Activated T-cell treated with anti-CD3 and anti-CD28 coated beads, Interleukin-2, amount 50 U/mL, for 24 hours (primary cell): ENCODE data around the gene FAM184B.
"Not testable (repeated sequence)": the region's sequence is repeated elsewhere in the genome, so short reads cannot be mapped to it uniquely, and the experiment has no call there.

Experiments
- DNase-seq: peaks from one replicate; pipeline ENCODE4 v3.0.0-alpha.2; 2020
- H3K27ac Mint-ChIP-seq: 2 replicates; pipeline ENCODE4 v1.8.0; 2020; ENCODE audit warnings: mild to moderate bottlenecking, mixed read lengths
- H3K27me3 Mint-ChIP-seq: 2 replicates; pipeline ENCODE4 v1.8.0; 2020; ENCODE audit warnings: mixed read lengths
- H3K36me3 Mint-ChIP-seq: 2 replicates; pipeline ENCODE4 v1.8.0; 2020; ENCODE audit warnings: low read depth, mixed read lengths
- H3K4me1 Mint-ChIP-seq: 2 replicates; pipeline ENCODE4 v1.8.0; 2020; ENCODE audit warnings: low read depth, mixed read lengths
- H3K4me3 Mint-ChIP-seq: 2 replicates; pipeline ENCODE4 v1.8.0; 2020; ENCODE audit warnings: mild to moderate bottlenecking, moderate library complexity, mixed read lengths
- H3K9me3 Mint-ChIP-seq: 2 replicates; pipeline ENCODE4 v1.8.0; 2020; ENCODE audit warnings: mixed read lengths

Gene FAM184B

GRCh38 chr4:17664755-17665154, 116.7 kb downstream of the FAM184B start:
- Mint-ChIP-seq H3K9me3 (no peaks in the 10 kb centered on the region), H3K27ac (no peak overlapping the region), H3K36me3 (no peaks in the 10 kb centered on the region), H3K27me3 (peaks cover 7% of the 10 kb centered on the region), H3K4me3 (no peak overlapping the region), H3K4me1 (peaks cover 7% of the 10 kb centered on the region)
- no peak for DNase-seq

DNA sequence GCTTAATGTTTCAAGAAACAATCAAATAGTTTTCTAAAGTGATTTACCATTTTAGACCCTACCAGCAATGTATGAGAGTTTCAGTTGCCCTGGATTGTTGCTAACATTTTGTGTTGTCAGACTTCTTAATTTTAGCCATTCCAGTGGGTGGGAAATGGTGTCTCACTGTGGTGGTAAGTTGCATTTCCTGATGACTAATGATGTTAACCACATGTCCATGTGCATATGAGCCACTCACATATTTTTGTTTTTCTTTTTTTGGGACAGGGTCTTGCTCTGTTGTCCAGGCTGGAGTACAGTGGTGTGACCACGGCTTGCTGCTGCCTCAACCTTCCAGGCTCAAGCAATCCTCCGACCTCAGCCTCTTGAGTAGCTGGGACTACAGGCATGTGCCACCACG, 118.7 kb downstream of the FAM184B start:
- Mint-ChIP-seq H3K27me3 (peaks cover under 1% of the 10 kb centered on the region), H3K36me3 (no peaks in the 10 kb centered on the region), H3K4me1 (peaks cover 7% of the 10 kb centered on the region), H3K9me3 (no peaks in the 10 kb centered on the region), H3K4me3 (no peak overlapping the region), H3K27ac (no peak overlapping the region)
- DNase-seq = no peak

GRCh38 chr4:17659196-17659595, 122.2 kb downstream of the FAM184B start:
- H3K36me3 Mint-ChIP-seq, H3K27ac Mint-ChIP-seq, DNase-seq, H3K27me3 Mint-ChIP-seq, H3K4me3 Mint-ChIP-seq, H3K4me1 Mint-ChIP-seq, H3K9me3 Mint-ChIP-seq: not testable (repeated sequence)

DNA sequence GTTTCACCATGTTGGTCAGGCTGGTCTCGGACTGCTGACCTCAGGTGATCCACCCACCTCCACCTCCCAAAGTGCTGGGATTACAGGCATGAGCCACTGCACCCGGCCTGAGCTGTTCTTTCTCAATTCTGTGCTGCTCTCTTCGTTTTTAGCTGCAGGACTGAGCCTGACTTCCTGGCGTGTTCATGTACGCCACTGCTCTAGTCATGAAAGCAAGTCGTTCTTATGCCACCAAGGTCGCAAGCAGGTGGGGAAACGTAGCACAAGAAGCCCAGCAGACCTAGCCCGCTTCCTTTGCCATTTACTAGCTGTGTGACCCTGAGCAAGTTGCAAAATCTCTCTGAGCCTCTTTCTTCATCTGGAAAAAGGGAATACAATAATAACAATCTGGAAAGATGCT, 123.6 kb downstream of the FAM184B start:
- no peak for DNase-seq
- Mint-ChIP-seq H3K36me3 (no peaks in the 10 kb centered on the region), H3K4me1 (no peaks in the 10 kb centered on the region), H3K27me3 (no peaks in the 10 kb centered on the region), H3K27ac (no peak overlapping the region), H3K4me3 (no peak overlapping the region), H3K9me3 (no peaks in the 10 kb centered on the region)

- no peak overlapping the region for H3K4me3 Mint-ChIP-seq
- DNase-seq = no peak
- no peaks in the 10 kb centered on the region for H3K27me3 Mint-ChIP-seq
- no peaks in the 10 kb centered on the region for H3K36me3 Mint-ChIP-seq
- no peaks in the 10 kb centered on the region for H3K4me1 Mint-ChIP-seq
- no peaks in the 10 kb centered on the region for H3K9me3 Mint-ChIP-seq
- H3K27ac Mint-ChIP-seq = no peak overlapping the region
Measured at GRCh38 chr4:17657090-17657489, 124.3 kb downstream of the FAM184B start.

GRCh38 chr4:17654701-17655100, 126.7 kb downstream of the FAM184B start:
- Mint-ChIP-seq H3K36me3 (no peaks in the 10 kb centered on the region), H3K4me1 (peaks cover 8% of the 10 kb centered on the region), H3K4me3 (no peak overlapping the region), H3K27ac (no peak overlapping the region), H3K9me3 (no peaks in the 10 kb centered on the region), H3K27me3 (no peaks in the 10 kb centered on the region)
- no peak for DNase-seq

GRCh38 chr4:17650406-17650805, 131.0 kb downstream of the FAM184B start:
- Mint-ChIP-seq H3K4me3 (no peak overlapping the region), H3K9me3 (no peaks in the 10 kb centered on the region), H3K36me3 (no peaks in the 10 kb centered on the region), H3K4me1 (peaks cover 8% of the 10 kb centered on the region), H3K27me3 (peaks cover 2% of the 10 kb centered on the region), H3K27ac (no peak overlapping the region)
- no peak for DNase-seq

DNA sequence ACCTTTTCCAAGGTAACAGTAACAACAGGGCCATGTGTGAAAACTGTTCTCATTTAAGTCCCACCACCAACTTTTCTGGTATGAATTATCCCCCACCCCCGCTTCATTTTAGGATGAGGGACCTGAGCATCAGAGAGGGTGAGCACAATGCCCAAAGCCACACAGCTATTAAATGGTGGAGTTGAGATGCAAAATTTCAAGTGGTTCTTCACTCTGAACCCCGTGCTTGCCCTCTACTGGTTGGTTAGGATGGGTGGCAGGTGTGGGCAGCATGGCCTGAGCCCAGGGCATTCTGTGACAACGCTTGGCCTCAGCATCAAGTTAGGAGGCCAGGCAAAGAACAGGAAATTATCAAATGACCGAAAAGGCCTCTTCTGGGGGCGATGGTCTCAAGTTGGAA, 133.5 kb downstream of the FAM184B start:
- no peak overlapping the region for H3K27ac Mint-ChIP-seq
- peaks cover 2% of the 10 kb centered on the region for H3K27me3 Mint-ChIP-seq
- peaks cover 8% of the 10 kb centered on the region for H3K4me1 Mint-ChIP-seq
- no peak overlapping the region for H3K4me3 Mint-ChIP-seq
- DNase-seq = no peak
- no peaks in the 10 kb centered on the region for H3K9me3 Mint-ChIP-seq
- peaks cover 6% of the 10 kb centered on the region for H3K36me3 Mint-ChIP-seq

GRCh38 chr4:17647176-17647806, 134.1 kb downstream of the FAM184B start:
- H3K27me3 Mint-ChIP-seq = peaks cover 2% of the 10 kb centered on the region
- no peaks in the 10 kb centered on the region for H3K9me3 Mint-ChIP-seq
- H3K27ac Mint-ChIP-seq = no peak overlapping the region
- peaks cover 12% of the 10 kb centered on the region for H3K36me3 Mint-ChIP-seq
- DNase-seq = no peak
- peaks cover 8% of the 10 kb centered on the region for H3K4me1 Mint-ChIP-seq
- H3K4me3 Mint-ChIP-seq = no peak overlapping the region

DNA sequence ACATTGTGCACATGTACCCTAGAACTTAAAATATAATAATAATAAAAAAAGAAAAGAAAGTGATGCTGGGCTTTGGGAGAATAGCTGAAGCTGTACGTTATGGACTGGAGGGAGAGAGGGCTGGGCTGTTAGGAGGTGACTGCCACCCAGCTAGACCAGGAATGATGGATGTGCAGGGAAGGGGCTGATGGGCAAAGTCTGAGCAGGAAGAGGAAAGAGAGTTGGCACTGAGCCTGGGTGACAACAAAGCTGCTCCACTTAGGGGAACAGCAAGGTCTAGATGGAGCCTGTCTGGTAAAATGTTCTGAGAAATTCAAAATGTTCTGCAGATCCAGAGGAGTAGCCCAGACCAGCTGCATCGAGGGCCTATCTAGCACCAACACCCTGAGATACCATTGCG, 134.7 kb downstream of the FAM184B start:
- DNase-seq = no peak
- Mint-ChIP-seq H3K27ac (no peak overlapping the region), H3K27me3 (peaks cover 2% of the 10 kb centered on the region), H3K36me3 (peaks cover 13% of the 10 kb centered on the region), H3K4me1 (peaks cover 6% of the 10 kb centered on the region), H3K4me3 (no peak overlapping the region), H3K9me3 (no peaks in the 10 kb centered on the region)

DNA sequence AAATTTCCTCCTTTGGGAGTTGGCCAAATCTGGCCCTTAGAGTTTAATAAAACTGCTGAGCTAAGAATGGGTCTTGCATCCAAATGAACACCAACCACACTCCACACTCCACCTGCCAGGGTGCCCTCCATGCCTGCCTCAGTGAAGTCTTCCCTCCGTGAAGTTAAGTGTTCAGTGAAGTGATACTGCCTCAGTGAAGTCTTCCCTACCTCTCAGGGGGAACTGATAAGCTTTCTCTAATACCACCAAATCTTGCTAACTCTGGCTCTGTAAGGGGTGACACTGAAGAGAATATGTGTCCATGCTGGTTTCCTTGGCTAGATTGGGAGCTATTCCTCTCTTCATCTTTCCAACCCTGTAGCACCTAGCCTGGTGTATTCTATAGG, 139.0 kb downstream of the FAM184B start:
- no peaks in the 10 kb centered on the region for H3K4me1 Mint-ChIP-seq
- peak overlapping the region; percentile 37 for H3K27ac Mint-ChIP-seq
- H3K27me3 Mint-ChIP-seq = peaks cover 2% of the 10 kb centered on the region
- no peak overlapping the region for H3K4me3 Mint-ChIP-seq
- no peaks in the 10 kb centered on the region for H3K9me3 Mint-ChIP-seq
- H3K36me3 Mint-ChIP-seq = peaks cover 41% of the 10 kb centered on the region
- no peak for DNase-seq

DNA sequence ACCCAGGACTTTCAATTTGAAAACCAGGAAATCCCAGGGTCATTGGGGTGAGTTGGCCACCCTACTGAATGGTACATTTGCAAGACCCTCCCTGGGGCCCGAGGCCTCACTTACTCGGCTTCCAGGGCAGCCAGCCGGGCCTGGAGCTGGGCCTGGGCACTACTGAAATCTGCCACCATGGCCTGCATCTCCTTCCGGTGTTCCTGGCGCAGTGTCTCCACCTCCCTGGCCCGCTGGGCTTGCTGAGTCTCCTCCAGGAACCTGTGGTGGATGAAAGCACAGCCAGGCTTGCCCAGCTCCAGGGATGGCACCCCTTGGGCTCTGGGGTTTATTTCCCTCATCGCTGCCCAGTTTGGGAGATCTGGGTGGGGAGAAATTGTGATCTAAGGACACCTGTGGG, 142.3 kb downstream of the FAM184B start:
- H3K4me3 Mint-ChIP-seq = no peak overlapping the region
- DNase-seq = no peak
- H3K36me3 Mint-ChIP-seq = peaks cover 71% of the 10 kb centered on the region
- H3K27me3 Mint-ChIP-seq = no peaks in the 10 kb centered on the region
- H3K9me3 Mint-ChIP-seq = no peaks in the 10 kb centered on the region
- H3K4me1 Mint-ChIP-seq = no peaks in the 10 kb centered on the region
- H3K27ac Mint-ChIP-seq = peak overlapping the region; percentile 61

DNA sequence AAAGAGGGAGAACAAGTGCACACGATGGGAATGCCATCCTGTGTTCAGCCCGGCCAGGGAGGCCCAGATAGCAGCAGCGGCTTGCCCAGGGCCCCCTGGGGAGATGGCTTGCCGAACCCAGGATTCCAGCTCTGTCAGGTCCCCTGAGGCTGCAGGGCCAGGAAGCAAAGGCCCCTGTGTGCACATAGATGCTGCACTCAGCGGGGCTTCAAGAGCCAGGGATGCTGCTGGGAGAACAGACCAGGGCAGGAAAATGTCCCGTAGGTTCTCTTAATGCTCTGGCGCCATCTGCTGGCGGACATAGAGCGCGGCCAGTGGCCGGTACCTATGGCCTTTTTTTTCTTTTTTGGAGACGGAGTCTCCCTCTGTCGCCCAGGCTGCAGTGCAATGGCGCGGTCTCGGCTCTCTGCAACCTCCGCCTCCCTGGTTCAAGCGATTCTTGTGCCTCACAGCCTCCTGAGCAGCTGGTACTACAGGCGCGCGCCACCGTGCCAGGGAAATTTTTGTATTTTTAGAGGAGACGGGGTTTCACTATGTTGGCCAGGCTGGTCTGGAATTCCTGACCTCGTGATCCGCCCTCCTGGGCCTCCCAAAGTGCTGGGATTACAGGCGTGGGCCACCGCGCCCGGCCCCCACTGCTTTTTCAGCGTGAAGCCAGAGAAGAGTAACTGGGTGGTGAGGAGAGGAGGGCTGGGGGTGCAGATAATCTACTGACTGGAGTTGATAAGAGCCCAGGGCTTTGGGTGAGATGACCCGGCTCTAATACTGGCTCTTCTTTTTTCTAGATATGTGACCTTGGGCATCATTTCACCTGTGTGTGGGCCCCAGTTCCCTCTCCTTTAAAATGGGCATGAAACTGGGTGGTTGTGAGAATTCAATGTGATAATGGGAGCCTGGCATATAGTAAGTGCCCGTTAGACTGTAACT, 144.5 kb downstream of the FAM184B start:
- peak overlapping the region; percentile 33 for H3K27ac Mint-ChIP-seq
- H3K36me3 Mint-ChIP-seq = peaks cover 80% of the 10 kb centered on the region
- peak; percentile 80 for DNase-seq
- no peak overlapping the region for H3K4me3 Mint-ChIP-seq
- H3K27me3 Mint-ChIP-seq = no peaks in the 10 kb centered on the region
- no peaks in the 10 kb centered on the region for H3K4me1 Mint-ChIP-seq
- H3K9me3 Mint-ChIP-seq = no peaks in the 10 kb centered on the region

DNA sequence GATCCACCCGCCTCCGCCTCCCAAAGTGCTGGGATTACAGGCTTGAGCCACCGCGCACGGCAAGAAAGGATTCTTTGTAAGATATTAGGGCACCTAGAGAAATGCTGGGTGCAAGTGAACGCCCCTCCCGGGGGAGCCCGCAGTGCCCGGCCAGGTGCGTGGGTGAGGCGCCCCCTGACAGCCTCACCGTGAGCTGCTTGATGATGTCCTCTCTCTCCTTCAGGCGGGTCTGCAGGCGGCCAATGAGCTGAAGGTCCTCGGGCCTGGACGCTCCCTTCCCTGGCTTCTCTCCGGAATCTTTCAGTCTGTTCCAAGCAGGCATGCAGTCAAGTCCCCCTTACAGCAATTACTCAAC, 145.1 kb downstream of the FAM184B start:
- peaks cover 85% of the 10 kb centered on the region for H3K36me3 Mint-ChIP-seq
- no peak overlapping the region for H3K27ac Mint-ChIP-seq
- no peak overlapping the region for H3K4me3 Mint-ChIP-seq
- DNase-seq = no peak
- no peaks in the 10 kb centered on the region for H3K9me3 Mint-ChIP-seq
- no peaks in the 10 kb centered on the region for H3K4me1 Mint-ChIP-seq
- H3K27me3 Mint-ChIP-seq = no peaks in the 10 kb centered on the region

- no peak for DNase-seq
- Mint-ChIP-seq H3K4me3 (no peak overlapping the region), H3K4me1 (peaks cover 2% of the 10 kb centered on the region), H3K9me3 (no peaks in the 10 kb centered on the region), H3K27me3 (no peaks in the 10 kb centered on the region), H3K27ac (peak overlapping the region; percentile 28), H3K36me3 (peaks cover 91% of the 10 kb centered on the region)
Measured at GRCh38 chr4:17635056-17635455, 146.4 kb downstream of the FAM184B start.
